HG02938 (cell line): ENCODE measurements around the gene CRACDL.

ENCODE experiments used
- ATAC-seq: cut with Tn5 transposase; IDR thresholded peaks from one replicate; pipeline ENCODE4 v1.9.1; 2021; ENCODE audit warnings: mild to moderate bottlenecking, moderate library complexity; ENCODE audit not compliant: unreplicated experiment

The CRACDL gene, protein sequence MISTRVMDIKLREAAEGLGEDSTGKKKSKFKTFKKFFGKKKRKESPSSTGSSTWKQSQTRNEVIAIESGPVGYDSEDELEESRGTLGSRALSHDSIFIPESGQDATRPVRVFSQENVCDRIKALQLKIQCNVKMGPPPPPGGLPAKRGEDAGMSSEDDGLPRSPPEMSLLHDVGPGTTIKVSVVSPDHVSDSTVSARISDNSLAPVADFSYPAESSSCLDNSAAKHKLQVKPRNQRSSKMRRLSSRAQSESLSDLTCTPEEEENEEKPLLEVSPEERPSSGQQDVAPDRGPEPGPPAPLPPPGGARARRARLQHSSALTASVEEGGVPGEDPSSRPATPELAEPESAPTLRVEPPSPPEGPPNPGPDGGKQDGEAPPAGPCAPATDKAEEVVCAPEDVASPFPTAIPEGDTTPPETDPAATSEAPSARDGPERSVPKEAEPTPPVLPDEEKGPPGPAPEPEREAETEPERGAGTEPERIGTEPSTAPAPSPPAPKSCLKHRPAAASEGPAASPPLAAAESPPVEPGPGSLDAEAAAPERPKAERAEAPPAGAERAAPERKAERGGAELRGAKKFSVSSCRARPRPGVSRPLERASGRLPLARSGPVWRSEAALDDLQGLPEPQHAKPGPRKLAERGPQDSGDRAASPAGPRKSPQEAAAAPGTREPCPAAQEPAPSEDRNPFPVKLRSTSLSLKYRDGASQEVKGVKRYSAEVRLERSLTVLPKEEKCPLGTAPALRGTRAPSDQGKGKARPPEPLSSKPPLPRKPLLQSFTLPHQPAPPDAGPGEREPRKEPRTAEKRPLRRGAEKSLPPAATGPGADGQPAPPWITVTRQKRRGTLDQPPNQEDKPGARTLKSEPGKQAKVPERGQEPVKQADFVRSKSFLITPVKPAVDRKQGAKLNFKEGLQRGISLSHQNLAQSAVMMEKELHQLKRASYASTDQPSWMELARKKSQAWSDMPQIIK

GRCh38 chr2:98935777-98936352 lies at the start of gene CRACDL:
CRACDL (minus strand) TSS chr2:98936225; CDS start chr2:98846800, 89,425 bp downstream.
- ATAC-seq = no peak

DNA sequence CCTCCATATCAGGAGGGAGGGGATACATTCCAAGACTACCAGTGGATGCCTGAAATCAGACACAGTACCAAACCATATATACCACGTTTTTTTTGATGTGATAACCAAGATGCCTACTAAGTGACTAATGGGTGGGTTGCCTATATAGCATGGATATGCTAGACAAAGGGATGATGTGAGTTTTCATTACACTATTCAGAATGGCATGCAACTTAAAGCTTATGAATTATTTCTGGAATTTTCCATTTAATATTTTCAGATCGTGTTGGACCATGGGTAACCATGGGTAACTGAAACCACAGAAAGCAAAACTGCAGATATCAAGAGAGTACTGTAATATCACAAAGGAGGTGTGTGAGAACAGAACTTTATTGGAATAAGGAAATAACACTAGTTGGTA lies 39.6 kb upstream of the CRACDL start:
- no peak for ATAC-seq

DNA sequence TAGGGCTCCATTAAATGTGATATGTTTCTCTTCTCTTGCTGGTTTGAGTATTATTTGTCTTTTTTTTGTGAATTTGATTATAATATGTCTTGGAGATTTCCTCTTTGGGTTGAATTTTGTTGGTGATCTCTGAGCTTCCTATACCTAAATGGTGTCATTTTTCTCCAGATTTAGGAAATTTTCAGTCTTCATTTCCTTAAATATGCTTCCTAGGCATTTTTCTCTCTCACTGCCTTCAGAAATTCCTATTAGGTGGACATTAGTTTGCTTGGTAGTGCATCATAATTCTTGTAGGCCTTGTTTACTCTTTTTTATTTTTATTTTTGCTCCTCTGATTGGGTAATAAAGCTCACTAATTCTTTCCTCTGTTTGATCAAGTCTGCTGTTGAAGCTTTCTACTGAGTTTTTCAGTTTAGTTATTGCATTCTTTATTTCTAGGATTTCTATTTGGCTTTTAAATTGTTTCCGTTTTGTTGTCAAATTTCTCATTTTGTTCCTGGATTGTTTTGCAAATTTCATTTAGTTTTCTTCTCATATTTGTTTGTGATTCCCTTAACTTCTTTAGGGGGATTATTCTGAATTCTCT lies 36.6 kb upstream of the CRACDL start:
- ATAC-seq = no peak

DNA sequence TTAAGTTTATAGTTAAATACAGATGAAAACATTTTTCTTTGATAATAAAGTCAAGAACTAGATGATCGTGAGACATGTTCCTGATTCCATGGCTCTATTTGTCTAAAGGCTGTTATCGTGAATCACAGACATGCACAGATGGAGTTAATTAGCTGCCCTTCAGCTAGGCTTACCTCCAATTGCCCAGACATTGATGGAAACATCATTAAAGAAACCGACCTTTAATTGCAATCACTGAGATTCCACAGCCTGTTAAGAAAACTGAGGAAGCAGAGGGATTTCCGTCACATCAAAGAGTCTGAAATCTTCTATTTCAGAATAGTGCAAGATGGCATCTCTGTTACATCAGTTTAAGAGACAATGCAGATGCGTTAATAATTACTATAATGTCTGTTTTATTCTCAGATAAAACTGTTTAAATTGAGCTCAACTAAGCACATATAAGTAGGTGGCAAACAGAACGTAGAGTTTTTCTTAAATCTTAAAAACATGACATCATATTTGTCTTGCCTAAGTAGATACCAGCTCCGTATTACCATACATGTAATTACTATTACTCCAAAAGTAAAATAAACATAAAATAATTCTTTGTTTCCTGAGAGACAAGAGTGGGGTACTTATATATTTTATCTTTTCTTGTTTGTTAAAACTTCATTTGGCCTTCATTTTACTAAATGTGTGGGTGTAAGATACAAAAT lies 23.9 kb upstream of the CRACDL start:
- ATAC-seq = no peak

DNA sequence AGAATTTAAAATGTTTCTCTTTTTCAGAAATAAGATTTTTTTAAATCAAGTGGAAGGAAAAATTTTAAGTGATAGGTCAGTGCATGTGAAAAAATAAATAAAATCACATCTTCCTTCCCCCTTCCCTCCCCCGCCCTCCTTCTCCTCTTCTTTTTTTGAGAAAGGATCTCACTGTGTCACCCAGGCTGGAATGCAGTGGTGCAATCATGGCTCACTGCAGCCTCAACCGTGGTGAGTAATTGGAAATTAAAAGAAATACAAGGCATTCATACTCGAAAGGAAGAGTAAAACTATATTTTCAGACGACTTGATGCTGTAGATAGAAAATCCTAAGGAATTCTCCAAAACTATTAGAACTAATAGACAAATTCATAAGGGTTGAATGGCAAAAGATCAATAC lies 16.9 kb upstream of the CRACDL start:
- ATAC-seq = no peak

DNA sequence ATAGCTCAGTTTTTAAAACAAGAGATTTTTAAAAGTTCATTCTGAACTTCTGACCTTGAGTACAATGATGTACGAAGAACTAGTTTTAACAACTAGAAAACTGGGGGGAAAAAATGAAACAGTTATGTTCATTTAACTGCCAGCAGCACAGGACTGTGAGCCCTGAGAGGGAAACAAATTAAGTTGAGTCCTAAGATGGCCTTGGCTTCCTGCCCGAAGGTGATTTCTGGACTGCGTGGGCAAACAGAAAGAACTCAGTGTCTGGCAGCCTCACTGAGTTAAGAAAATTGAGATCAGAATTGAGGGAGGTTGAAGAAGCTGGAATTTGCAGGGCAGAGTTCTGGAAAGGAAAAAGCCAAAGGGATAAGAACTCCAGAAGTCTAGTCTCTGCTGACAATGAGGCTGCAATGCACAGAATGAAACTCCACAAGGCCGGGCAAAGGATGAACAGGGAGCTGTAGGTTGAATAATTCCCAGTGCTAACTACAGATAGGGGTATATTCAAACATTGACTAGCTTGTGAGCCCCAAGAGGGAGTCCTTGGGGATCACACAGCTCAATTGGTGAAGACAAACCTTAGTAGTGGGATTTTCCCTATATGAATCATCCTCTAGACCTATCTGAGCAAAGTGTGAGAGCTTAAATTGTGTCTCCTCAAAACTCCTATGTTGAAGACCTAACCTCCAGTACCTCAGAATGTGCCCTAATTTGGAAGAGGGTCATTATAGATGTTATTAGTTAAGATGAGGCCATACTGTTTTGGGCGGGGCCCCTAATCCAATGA lies 13.1 kb upstream of the CRACDL start:
- no peak for ATAC-seq

DNA sequence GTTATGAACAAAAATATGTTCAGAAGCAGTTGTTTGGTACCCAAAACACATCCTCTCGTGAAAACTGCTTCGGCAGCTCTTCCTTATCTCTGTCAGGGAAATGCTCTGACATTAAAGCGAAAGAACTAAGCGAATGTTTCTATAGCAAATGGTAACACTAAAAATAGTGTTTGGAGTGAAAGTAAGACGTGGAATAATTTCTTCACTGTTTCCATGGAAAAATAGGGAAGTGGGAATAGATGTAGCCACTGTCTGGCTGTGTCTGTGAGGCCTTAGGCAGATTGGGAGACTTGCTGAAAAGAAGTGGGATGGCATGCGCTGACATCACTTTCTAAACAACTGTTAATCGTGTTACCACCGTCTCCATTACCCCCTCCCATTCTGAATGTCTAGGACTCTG lies 11.5 kb upstream of the CRACDL start:
- ATAC-seq = no peak

- no peak for ATAC-seq
Measured at GRCh38 chr2:98946855-98947254, 10.8 kb upstream of the CRACDL start.

- no peak for ATAC-seq
Measured at GRCh38 chr2:98944775-98945174, 8.8 kb upstream of the CRACDL start.

DNA sequence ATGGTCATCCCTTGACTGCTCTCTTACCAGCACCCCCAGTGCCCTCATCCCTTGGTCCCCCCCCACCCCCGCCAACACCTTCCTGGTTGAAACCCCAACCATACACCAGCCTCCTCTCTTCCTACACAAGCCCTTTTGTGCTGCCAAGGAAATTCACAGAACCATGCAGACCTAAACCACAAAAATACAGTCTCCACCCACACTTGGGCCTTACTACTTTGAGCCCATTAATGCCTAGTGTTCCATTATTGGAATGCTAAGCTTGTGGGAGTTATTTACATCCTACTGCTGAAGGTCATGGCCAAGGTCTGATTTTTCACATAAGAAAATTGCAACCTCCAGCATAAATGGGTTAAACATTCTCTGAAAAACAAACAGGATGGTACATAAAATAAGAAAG lies 4.1 kb upstream of the CRACDL start:
- no peak for ATAC-seq

DNA sequence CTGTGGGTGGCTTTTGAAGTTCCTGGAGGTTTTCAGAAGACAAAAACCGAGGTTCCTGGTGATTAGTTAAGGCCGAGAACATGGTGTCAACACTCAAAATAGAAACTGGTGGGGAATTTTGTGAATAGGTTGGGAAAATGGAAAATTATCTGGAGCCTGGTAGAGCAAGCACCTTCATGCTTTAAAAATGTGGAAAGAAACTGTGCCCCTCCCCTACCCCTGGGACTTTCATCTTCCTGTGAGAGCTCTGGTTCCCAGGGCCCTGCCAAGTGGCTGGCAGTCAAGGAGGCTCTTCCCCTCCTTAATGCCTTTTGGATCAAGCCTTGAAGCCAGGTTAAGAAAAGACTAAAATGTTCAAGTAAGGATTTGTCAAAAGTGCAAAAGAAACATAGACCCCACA lies 1.9 kb upstream of the CRACDL start:
- no peak for ATAC-seq

DNA sequence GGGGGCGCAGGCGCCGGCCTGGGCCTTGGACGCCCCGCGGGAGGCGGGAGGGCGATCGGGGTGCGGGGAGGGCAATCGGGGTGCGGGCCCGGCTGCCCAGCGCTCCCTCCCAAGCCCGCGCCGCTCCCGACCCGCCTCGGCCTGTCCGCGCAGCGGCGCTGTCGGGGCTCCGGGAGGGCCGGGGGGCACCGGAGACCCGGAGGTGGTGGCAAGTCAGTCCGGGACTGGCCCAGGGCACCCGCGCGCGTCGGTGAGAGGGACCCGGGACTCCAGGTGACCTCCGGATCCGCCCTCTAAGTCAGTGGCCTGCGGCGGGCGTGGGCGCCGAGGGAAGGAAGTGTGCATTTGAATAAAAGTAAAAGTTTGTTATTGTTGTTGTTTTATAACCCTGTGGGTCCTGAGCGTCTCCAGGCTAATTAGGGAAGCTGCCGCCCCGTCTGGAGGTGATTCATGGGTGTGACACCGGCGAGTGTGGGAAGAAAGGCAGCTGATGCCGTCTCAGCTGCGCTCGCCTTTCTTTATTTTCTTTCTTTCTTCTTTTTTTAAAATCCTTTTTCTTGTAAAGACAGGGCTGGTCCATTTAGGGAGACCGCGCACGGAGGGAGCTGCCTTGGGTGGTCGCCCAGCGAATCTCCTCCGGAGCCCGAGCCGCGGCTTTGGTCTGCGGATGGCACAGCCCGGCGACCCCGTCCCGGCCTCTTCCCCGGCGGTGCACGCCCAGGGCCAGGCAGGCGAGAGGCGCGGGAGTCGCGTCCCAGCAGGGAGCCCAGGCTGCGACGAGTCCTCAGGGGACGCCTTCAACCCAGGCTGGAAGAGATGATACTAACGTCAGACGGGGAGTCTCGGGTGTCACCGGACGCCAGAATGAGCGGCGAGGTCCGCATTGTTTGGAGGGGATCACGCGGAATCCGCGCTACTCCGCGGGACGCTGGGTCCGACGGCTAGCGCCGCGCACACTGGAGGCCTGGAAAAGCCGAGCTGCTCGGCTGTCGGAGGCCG lies 627 bp upstream of the CRACDL start:
- no peak for ATAC-seq

- ATAC-seq = no peak
Measured at GRCh38 chr2:98935111-98935770, 784 bp downstream of the CRACDL start.

GRCh38 chr2:98932778-98933343 lies 3.2 kb downstream of the CRACDL start:
- ATAC-seq = no peak

DNA sequence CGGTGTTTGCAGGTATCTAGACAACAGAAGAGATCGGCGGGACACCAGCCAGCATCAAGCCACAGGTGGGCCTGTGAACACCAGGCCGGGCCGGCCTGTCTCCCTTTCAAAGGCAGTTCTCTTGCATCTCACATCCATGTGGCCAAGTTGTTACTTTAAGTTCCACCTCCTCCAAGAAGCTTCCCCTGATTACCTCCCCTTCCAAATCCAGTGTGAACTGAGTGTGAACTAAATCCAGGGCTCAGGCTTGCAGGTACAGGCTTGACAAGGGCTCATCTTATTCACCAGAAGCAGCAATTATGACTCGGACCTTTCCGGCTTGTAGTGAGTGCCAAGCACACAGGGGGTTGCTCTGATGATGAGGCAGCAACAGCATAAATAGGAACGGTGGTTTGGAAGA lies 3.9 kb downstream of the CRACDL start:
- ATAC-seq = no peak

- ATAC-seq = no peak
Measured at GRCh38 chr2:98931596-98931995, 4.4 kb downstream of the CRACDL start.

GRCh38 chr2:98929920-98930319 lies 6.1 kb downstream of the CRACDL start:
- ATAC-seq = no peak

GRCh38 chr2:98928242-98928641 lies 7.8 kb downstream of the CRACDL start:
- no peak for ATAC-seq
